Coronary artery (tissue), 2 donors: ENCODE measurements around the gene BAK1.
"Not testable (repeated sequence)": the region's sequence is repeated elsewhere in the genome, so short reads cannot be mapped to it uniquely, and the experiment has no call there.

Experiments used
- DNase-seq: peaks from one replicate; pipeline ENCODE4 v3.0.0-alpha.2; 2017; ENCODE audit warnings: low spot score
- H3K27ac ChIP-seq, 2 donors: fragments of 200-600 bp; sonication (generic); one replicate each; pipeline ENCODE4 v1.5.1; 2016 to 2019
- H3K4me3 ChIP-seq: fragments of 200-600 bp; sonication (generic); 2 replicates; pipeline ENCODE4 v1.5.1; 2016; ENCODE audit warnings: mild to moderate bottlenecking, moderate library complexity
- CTCF ChIP-seq: fragments of 200-600 bp; sonication (generic); IDR thresholded peaks from one replicate; pipeline ENCODE4 v1.5.1; 2019; ENCODE audit warnings: antibody characterized with exemption

The BAK1 gene

GRCh38 chr6:33570806-33571636, 9.1 kb downstream of the BAK1 start:
- peak overlapping the region; percentile 88 to 89 for H3K27ac ChIP-seq
- TF ChIP-seq CTCF = no peak
- DNase-seq = peak; percentile 89
- peak overlapping the region; percentile 76 for H3K4me3 ChIP-seq

GRCh38 chr6:33568826-33569570, 11.1 kb downstream of the BAK1 start:
- TF ChIP-seq CTCF = no peak
- DNase-seq = no peak
- H3K27ac ChIP-seq = no peak overlapping the region
- no peak overlapping the region for H3K4me3 ChIP-seq

GRCh38 chr6:33567836-33568235, 12.2 kb downstream of the BAK1 start:
- no peak for DNase-seq
- no peak for TF ChIP-seq CTCF

GRCh38 chr6:33566182-33567084, 13.6 kb downstream of the BAK1 start:
- TF ChIP-seq CTCF = no peak
- Histone ChIP-seq H3K27ac (no peak overlapping the region), H3K4me3 (no peak overlapping the region)
- DNase-seq = no peak

More at GRCh38 chr6:33567836-33568235, 12.2 kb downstream of the BAK1 start:
- H3K27ac ChIP-seq = no peak overlapping the region
- no peak overlapping the region for H3K4me3 ChIP-seq

GRCh38 chr6:33558801-33559200, 21.3 kb downstream of the BAK1 start:
- TF ChIP-seq CTCF = no peak
- DNase-seq = no peak
- no peak overlapping the region for H3K27ac ChIP-seq
- H3K4me3 ChIP-seq = no peak overlapping the region

GRCh38 chr6:33557376-33557775, 22.7 kb downstream of the BAK1 start:
- Histone ChIP-seq H3K27ac (no peak overlapping the region), H3K4me3 (no peak overlapping the region)
- no peak for DNase-seq
- TF ChIP-seq CTCF = no peak

GRCh38 chr6:33552883-33553282, 27.2 kb downstream of the BAK1 start:
- not testable (repeated sequence) for H3K4me3 ChIP-seq, DNase-seq

More at GRCh38 chr6:33552883-33553282, 27.2 kb downstream of the BAK1 start:
- H3K27ac ChIP-seq = not testable (repeated sequence)
